OCI-LY7 (cell line): ENCODE data around the gene ADGRD1.

Experiments used
- CTCF ChIP-seq: fragments of 200-600 bp; sonication (generic); conservative IDR thresholded peaks from 2 replicates; pipeline ENCODE4 v1.5.1; 2014; ENCODE audit warnings: mild to moderate bottlenecking, antibody characterized with exemption, low read length, moderate library complexity, mixed read lengths
- EZH2phosphoT487 ChIP-seq: fragments of 200-600 bp; sonication (generic); IDR thresholded peaks from 2 replicates; pipeline ENCODE4 v1.6.1; 2018; ENCODE audit warnings: low read depth, borderline replicate concordance, mild to moderate bottlenecking, mixed run types, antibody characterized with exemption, low read length, moderate library complexity, mixed read lengths

- TF ChIP-seq CTCF = no peak
- no peak for TF ChIP-seq EZH2phosphoT487
Measured at GRCh38 chr12:130973109-130973508, 19.4 kb downstream of the ADGRD1 start.
